Neural cell (in vitro differentiated cells): ENCODE data around the gene HOXB5. TPM values are rescaled to one million over a fixed set of nuclear protein-coding genes. Genes with fewer than 3 reads are reported as not detected.

ENCODE experiments used
- H2AFZ ChIP-seq: fragments of 200-600, 300-800 bp; sonication (generic), shearing (Covaris generic); 2 replicates; pipeline ENCODE4 v1.6.0; 2014; ENCODE audit warnings: low read depth, mild to moderate bottlenecking, antibody characterized with exemption, low read length, moderate library complexity
- H3F3A ChIP-seq: fragments of 200-600 bp; shearing (Covaris generic); 2 replicates; pipeline ENCODE4 v1.6.1; 2016; ENCODE audit warnings: mild to moderate bottlenecking, moderate library complexity, mixed read lengths, antibody characterized with exemption, low read length; ENCODE audit not compliant: insufficient read depth, poor library complexity, severe bottlenecking
- H3K27ac ChIP-seq: fragments of 200-600, 300-800 bp; sonication (generic), shearing (Covaris generic); 2 replicates; pipeline ENCODE4 v1.5.1; 2014; ENCODE audit warnings: mild to moderate bottlenecking, low read length, moderate library complexity
- H3K27me3 ChIP-seq: fragments of 300-800, 200-600 bp; sonication (generic), shearing (Covaris generic); 2 replicates; pipeline ENCODE4 v1.6.0; 2014; ENCODE audit warnings: mild to moderate bottlenecking, low read depth, low read length, moderate library complexity; ENCODE audit not compliant: insufficient read depth
- H3K36me3 ChIP-seq: fragments of 300-800, 200-600 bp; sonication (generic), shearing (Covaris generic); 2 replicates; pipeline ENCODE4 v1.5.1; 2014; ENCODE audit warnings: mild to moderate bottlenecking, antibody characterized with exemption, low read length, moderate library complexity; ENCODE audit not compliant: insufficient read depth
- H3K4me2 ChIP-seq: fragments of 300-800, 200-600 bp; sonication (generic), shearing (Covaris generic); 2 replicates; pipeline ENCODE4 v1.6.0; 2014; ENCODE audit warnings: mild to moderate bottlenecking, low read length
- H3K4me3 ChIP-seq: fragments of 300-800, 200-600 bp; sonication (generic), shearing (Covaris generic); 2 replicates; pipeline ENCODE4 v1.5.1; 2014; ENCODE audit warnings: mild to moderate bottlenecking, low read length, moderate library complexity
- H3K79me2 ChIP-seq: fragments of 200-600 bp; shearing (Covaris generic); replicated peaks from 2 replicates; pipeline ENCODE4 v1.6.0; 2014; ENCODE audit warnings: mild to moderate bottlenecking, low read length, moderate library complexity; ENCODE audit not compliant: insufficient read depth
- H3K9ac ChIP-seq: fragments of 300-800, 200-600 bp; sonication (generic), shearing (Covaris generic); 2 replicates; pipeline ENCODE4 v1.6.1; 2016; ENCODE audit warnings: mild to moderate bottlenecking, low read length, mixed read lengths
- H3K9me2 ChIP-seq: fragments of 200-600 bp; shearing (Covaris generic); 2 replicates; pipeline ENCODE4 v1.6.1; 2016; ENCODE audit warnings: mild to moderate bottlenecking, low read length, mixed read lengths; ENCODE audit not compliant: insufficient read depth
- H3K9me3 ChIP-seq: fragments of 200-600, 300-800 bp; sonication (generic), shearing (Covaris generic); 2 replicates; pipeline ENCODE4 v1.6.1; 2016; ENCODE audit warnings: mild to moderate bottlenecking, mixed run types, low read length, moderate library complexity, mixed read lengths
- H4K20me1 ChIP-seq: fragments of 200-600 bp; shearing (Covaris generic); 2 replicates; pipeline ENCODE4 v1.6.1; 2016; ENCODE audit warnings: mild to moderate bottlenecking, mixed run types; ENCODE audit not compliant: insufficient read depth
- EP300 ChIP-seq: fragments of 450-650 bp; conservative IDR thresholded peaks from 2 replicates; pipeline ENCODE4 v1.6.1; 2014; ENCODE audit warnings: antibody characterized with exemption, mild to moderate bottlenecking, moderate library complexity; ENCODE audit not compliant: poor library complexity, severe bottlenecking
- EZH2 ChIP-seq: fragments of 200-600, 300-800 bp; shearing (Covaris generic), sonication (generic); IDR thresholded peaks from 2 replicates; pipeline ENCODE4 v1.6.1; 2014; ENCODE audit warnings: antibody characterized with exemption, low read length, borderline replicate concordance, mild to moderate bottlenecking; ENCODE audit not compliant: insufficient read depth, poor library complexity, severe bottlenecking
- MXI1 ChIP-seq: fragments of 450-650 bp; conservative IDR thresholded peaks from 2 replicates; pipeline ENCODE4 v1.6.1; 2014; ENCODE audit warnings: antibody characterized with exemption, mild to moderate bottlenecking; ENCODE audit not compliant: poor library complexity, severe bottlenecking
- POLR2AphosphoS5 ChIP-seq: IDR thresholded peaks from 2 replicates; pipeline ENCODE4 v1.6.1; 2012
- RAD21 ChIP-seq: fragments of 450-650 bp; conservative IDR thresholded peaks from 2 replicates; pipeline ENCODE4 v1.6.1; 2014; ENCODE audit warnings: antibody characterized with exemption, mild to moderate bottlenecking, moderate library complexity
- REST ChIP-seq: IDR thresholded peaks from 2 replicates; pipeline ENCODE4 v1.6.1; 2012; ENCODE audit warnings: borderline replicate concordance
- SMC3 ChIP-seq: fragments of 450-650 bp; conservative IDR thresholded peaks from 2 replicates; pipeline ENCODE4 v1.6.1; 2014; ENCODE audit warnings: antibody characterized with exemption, mild to moderate bottlenecking, moderate library complexity; ENCODE audit not compliant: poor library complexity
- TAF1 ChIP-seq: IDR thresholded peaks from 2 replicates; pipeline ENCODE4 v1.6.1; 2012; ENCODE audit warnings: low read depth
- polyA plus RNA-seq: library from polyadenylated mRNA; depleted of rRNA; stranded (reverse); fragments of >200 nt; gene quantifications from 2 replicates; pipeline ENCODE4 v1.2.3, GENCODE V29; 2014
- TF ChIP-seq, protein P1 (sequence below): fragments of 450-650 bp; IDR thresholded peaks from 2 replicates; pipeline ENCODE4 v1.5.1; 2014; ENCODE audit warnings: antibody characterized with exemption, mild to moderate bottlenecking, moderate library complexity; ENCODE audit not compliant: poor library complexity, severe bottlenecking

The HOXB5 gene
- polyA plus RNA-seq, 1 donor from 2014 or later, result not detected

- Histone ChIP-seq H3K79me2 (no peaks in the 10 kb centered on the region), H3F3A (no peaks in the 10 kb centered on the region), H3K4me3 (no peak overlapping the region), H3K27me3 (peaks cover 98% of the 10 kb centered on the region), H3K9ac (no peak overlapping the region), H3K4me2 (no peak overlapping the region), H3K27ac (no peak overlapping the region), H3K9me3 (no peaks in the 10 kb centered on the region), H2AFZ (no peak overlapping the region), H3K9me2 (no peaks in the 10 kb centered on the region), H3K36me3 (no peaks in the 10 kb centered on the region), H4K20me1 (no peaks in the 10 kb centered on the region)
- TF ChIP-seq EZH2 (no peak), TAF1 (no peak), RAD21 (no peak), SMC3 (no peak), EP300 (no peak), POLR2AphosphoS5 (no peak), REST (no peak), MXI1 (no peak)
- TF ChIP-seq, protein P1, sequence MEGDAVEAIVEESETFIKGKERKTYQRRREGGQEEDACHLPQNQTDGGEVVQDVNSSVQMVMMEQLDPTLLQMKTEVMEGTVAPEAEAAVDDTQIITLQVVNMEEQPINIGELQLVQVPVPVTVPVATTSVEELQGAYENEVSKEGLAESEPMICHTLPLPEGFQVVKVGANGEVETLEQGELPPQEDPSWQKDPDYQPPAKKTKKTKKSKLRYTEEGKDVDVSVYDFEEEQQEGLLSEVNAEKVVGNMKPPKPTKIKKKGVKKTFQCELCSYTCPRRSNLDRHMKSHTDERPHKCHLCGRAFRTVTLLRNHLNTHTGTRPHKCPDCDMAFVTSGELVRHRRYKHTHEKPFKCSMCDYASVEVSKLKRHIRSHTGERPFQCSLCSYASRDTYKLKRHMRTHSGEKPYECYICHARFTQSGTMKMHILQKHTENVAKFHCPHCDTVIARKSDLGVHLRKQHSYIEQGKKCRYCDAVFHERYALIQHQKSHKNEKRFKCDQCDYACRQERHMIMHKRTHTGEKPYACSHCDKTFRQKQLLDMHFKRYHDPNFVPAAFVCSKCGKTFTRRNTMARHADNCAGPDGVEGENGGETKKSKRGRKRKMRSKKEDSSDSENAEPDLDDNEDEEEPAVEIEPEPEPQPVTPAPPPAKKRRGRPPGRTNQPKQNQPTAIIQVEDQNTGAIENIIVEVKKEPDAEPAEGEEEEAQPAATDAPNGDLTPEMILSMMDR, result no peak
Measured at GRCh38 chr17:48559840-48560817, 33.5 kb downstream of the HOXB5 start.

- TF ChIP-seq TAF1 (no peak), SMC3 (no peak), EZH2 (no peak), POLR2AphosphoS5 (no peak), EP300 (no peak), RAD21 (no peak), MXI1 (no peak), REST (no peak)
- TF ChIP-seq, protein P1, result no peak
- H3K4me2 ChIP-seq, result no peak overlapping the region
- H3K79me2 ChIP-seq, result no peaks in the 10 kb centered on the region
- H3K9ac ChIP-seq, result no peak overlapping the region
- H3K27ac ChIP-seq, result no peak overlapping the region
- no peaks in the 10 kb centered on the region for H4K20me1 ChIP-seq
- H3K4me3 ChIP-seq, result no peak overlapping the region
- H3F3A ChIP-seq, result no peaks in the 10 kb centered on the region
- peaks cover 98% of the 10 kb centered on the region for H3K27me3 ChIP-seq
- H2AFZ ChIP-seq, result no peak overlapping the region
- no peaks in the 10 kb centered on the region for H3K9me3 ChIP-seq
- H3K9me2 ChIP-seq, result no peaks in the 10 kb centered on the region
- no peaks in the 10 kb centered on the region for H3K36me3 ChIP-seq
Measured at GRCh38 chr17:48559122-48559839, 34.3 kb downstream of the HOXB5 start.
